Activated CD8-positive, alpha-beta memory T cell treated with anti-CD3 and anti-CD28 coated beads, Interleukin-2, amount 50 U/mL, for 4 hours (primary cell): ENCODE measurements around the gene ATXN1.
A peak's percentile ranks its signal among the peaks of the same experiment; 100 is the strongest.

Source experiments
- DNase-seq: peaks from one replicate; pipeline ENCODE4 v3.0.0-alpha.2; 2020

ATXN1 gene

GRCh38 chr6:16694781-16695578 lies 66.3 kb downstream of the ATXN1 start:
- DNase-seq: no peak

- no peak for DNase-seq
Observed at GRCh38 chr6:16691324-16691723, 69.9 kb downstream of the ATXN1 start.

- DNase-seq: no peak
Observed at GRCh38 chr6:16690608-16691142, 70.6 kb downstream of the ATXN1 start.

- no peak for DNase-seq
Observed at GRCh38 chr6:16689788-16690607, 71.3 kb downstream of the ATXN1 start.

- no peak for DNase-seq
Observed at GRCh38 chr6:16688984-16689636, 72.2 kb downstream of the ATXN1 start.

GRCh38 chr6:16688436-16688835 lies 72.8 kb downstream of the ATXN1 start:
- no peak for DNase-seq

GRCh38 chr6:16687045-16687444 lies 74.2 kb downstream of the ATXN1 start:
- DNase-seq: no peak

- peak; percentile 79 for DNase-seq
Observed at GRCh38 chr6:16684896-16685554, 76.2 kb downstream of the ATXN1 start.

- no peak for DNase-seq
Observed at GRCh38 chr6:16684195-16684689, 77.0 kb downstream of the ATXN1 start.

GRCh38 chr6:16683641-16684194 lies 77.5 kb downstream of the ATXN1 start:
- peak; percentile 29 for DNase-seq

GRCh38 chr6:16681260-16681873 lies 79.9 kb downstream of the ATXN1 start:
- no peak for DNase-seq

GRCh38 chr6:16679050-16679449 lies 82.2 kb downstream of the ATXN1 start:
- no peak for DNase-seq

GRCh38 chr6:16677458-16677857 lies 83.8 kb downstream of the ATXN1 start:
- no peak for DNase-seq

GRCh38 chr6:16676978-16677377 lies 84.3 kb downstream of the ATXN1 start:
- DNase-seq: no peak

- DNase-seq: no peak
Observed at GRCh38 chr6:16676376-16676775, 84.9 kb downstream of the ATXN1 start.

GRCh38 chr6:16674801-16675392 lies 86.4 kb downstream of the ATXN1 start:
- DNase-seq: no peak

- DNase-seq: no peak
Observed at GRCh38 chr6:16673011-16673797, 88.1 kb downstream of the ATXN1 start.

GRCh38 chr6:16671302-16672289 lies 89.7 kb downstream of the ATXN1 start:
- no peak for DNase-seq

GRCh38 chr6:16670617-16671051 lies 90.6 kb downstream of the ATXN1 start:
- no peak for DNase-seq
